Psoas muscle (tissue), 8 donors: Measurements from ENCODE around the gene GPR65. TPM values are rescaled to one million over a fixed set of nuclear protein-coding genes. Genes with fewer than 3 reads are reported as not detected.

Source experiments
- ATAC-seq, 4 donors: fragments of 200-7000 bp; cut with Tn5 transposase; one replicate each; pipeline ENCODE4 v1.9.1; 2020; ENCODE audit warnings: moderate library complexity in 3 of 4, mild to moderate bottlenecking in 2 of 4
- DNase-seq, 2 donors: peaks; one replicate each; pipeline ENCODE4 v3.0.0-alpha.2; 2020
- H3K27ac ChIP-seq: fragments of 200-600 bp; one replicate; pipeline ENCODE4 v1.8.0; 2022
- H3K27me3 ChIP-seq, 3 donors: fragments of 200-600 bp in 1 of 3; one replicate each; pipeline versions ENCODE4 v1.6.1 to v1.8.0; 2013 to 2022; ENCODE audit warnings: low read length in 2 of 3, mild to moderate bottlenecking in 2 of 3, moderate library complexity in 1 of 3; ENCODE audit not compliant: insufficient read depth in 3 of 3
- H3K36me3 ChIP-seq, 2 donors: fragments of 200-600 bp in 1 of 2; one replicate each; pipeline versions ENCODE4 v1.6.1 to v1.8.0; 2013 to 2022; ENCODE audit warnings: low read depth in 1 of 2, mild to moderate bottlenecking in 1 of 2, moderate library complexity in 1 of 2; ENCODE audit not compliant: insufficient read depth in 1 of 2
- H3K4me1 ChIP-seq: fragments of 200-600 bp; one replicate; pipeline ENCODE4 v1.8.0; 2022
- H3K4me3 ChIP-seq: fragments of 200-600 bp; one replicate; pipeline ENCODE4 v1.8.0; 2022; ENCODE audit warnings: mild to moderate bottlenecking
- H3K9me3 ChIP-seq: fragments of 200-600 bp; one replicate; pipeline ENCODE4 v1.8.0; 2022
- CTCF ChIP-seq: fragments of 200-600 bp; IDR thresholded peaks from one replicate; pipeline ENCODE4 v1.8.0; 2022; ENCODE audit warnings: antibody characterized with exemption
- WGBS, 3 donors: extraction: QIAGEN DNeasy Blood & Tissue Kit; methylation state at CpG; one replicate each; pipeline versions ENCODE4 v1.1.6 to v1.1.7; 2013; 5-methylcytosine and 5-hydroxymethylcytosine counted together
- intact Hi-C, 2 donors: fragments of 100-400 bp; cut with DNase I; formaldehyde crosslinking; loops; one replicate each; pipeline versions ENCODE4 v1.11.0 to v1.14.2; 2022
- polyA plus RNA-seq, 3 donors: library from polyadenylated mRNA; stranded (reverse); fragments of 200-250 nt; gene quantifications; one replicate each; pipeline ENCODE4 v1.2.3, GENCODE V29; 2013
- total RNA-seq, 4 donors: library from RNA; stranded (reverse); fragmentation: NEBNext Ultra II Directional in 2 of 4; extraction: Animal tissue kit (Norgen Biotek cat#: 25700) in 2 of 4; gene quantifications; one replicate each; pipeline versions ENCODE4 v1.2.1 to v1.2.4, GENCODE V29; 2021 to 2023
- donor health status: healthy with polysubstance abuse.
- donor health status: DM: no; HTN: no; CAD: no; lungs with moderate emphysema.
- donor health status: Bipolar disorder and iron deficiency.
- donor health status: healthy.
- donor health status: DM: yes; HTN: yes; CAD: no.
- donor health status: DM: no; HTN: no; CAD: no.
- donor health status: DM: no; HTN: no; CAD: no.
- donor health status: DM: yes; HTN: yes; CAD: no.

Gene GPR65
- total and polyA plus RNA-seq, 7 donors, result 0.06 to 0.34 (median 0.24) TPM

- no peaks in the 10 kb centered on the region for H3K36me3 ChIP-seq
- DNase-seq, result no peak
- 57 to 80% (median 60%) methylated on average over 4 of the region's 4 CpGs for WGBS, 3 donors
- no peaks in the 10 kb centered on the region for H3K27me3 ChIP-seq
- H3K27ac ChIP-seq, result no peak overlapping the region
- no peak for ATAC-seq
- H3K9me3 ChIP-seq, result no peaks in the 10 kb centered on the region
- intact Hi-C loops, result no loop called here
- TF ChIP-seq CTCF, result no peak
- H3K4me1 ChIP-seq, result no peaks in the 10 kb centered on the region
- H3K4me3 ChIP-seq, result no peak overlapping the region
These were observed 38.9 kb downstream of the GPR65 start for GRCh38 chr14:88043529-88044443.

- no peaks in the 10 kb centered on the region for H3K36me3 ChIP-seq
- intact Hi-C loops, result no loop called here
- H3K27me3 ChIP-seq, result no peaks in the 10 kb centered on the region
- H3K9me3 ChIP-seq, result no peaks in the 10 kb centered on the region
- DNase-seq (no peak), ATAC-seq (no peak)
- H3K27ac ChIP-seq, result no peak overlapping the region
- H3K4me3 ChIP-seq, result no peak overlapping the region
- TF ChIP-seq CTCF, result no peak
- H3K4me1 ChIP-seq, result no peaks in the 10 kb centered on the region
- 43 to 50% (median 47%) methylated on average over 1 of the region's 1 CpG for WGBS, 3 donors
These were observed 39.5 kb downstream of the GPR65 start for GRCh38 chr14:88044444-88044758.

DNA sequence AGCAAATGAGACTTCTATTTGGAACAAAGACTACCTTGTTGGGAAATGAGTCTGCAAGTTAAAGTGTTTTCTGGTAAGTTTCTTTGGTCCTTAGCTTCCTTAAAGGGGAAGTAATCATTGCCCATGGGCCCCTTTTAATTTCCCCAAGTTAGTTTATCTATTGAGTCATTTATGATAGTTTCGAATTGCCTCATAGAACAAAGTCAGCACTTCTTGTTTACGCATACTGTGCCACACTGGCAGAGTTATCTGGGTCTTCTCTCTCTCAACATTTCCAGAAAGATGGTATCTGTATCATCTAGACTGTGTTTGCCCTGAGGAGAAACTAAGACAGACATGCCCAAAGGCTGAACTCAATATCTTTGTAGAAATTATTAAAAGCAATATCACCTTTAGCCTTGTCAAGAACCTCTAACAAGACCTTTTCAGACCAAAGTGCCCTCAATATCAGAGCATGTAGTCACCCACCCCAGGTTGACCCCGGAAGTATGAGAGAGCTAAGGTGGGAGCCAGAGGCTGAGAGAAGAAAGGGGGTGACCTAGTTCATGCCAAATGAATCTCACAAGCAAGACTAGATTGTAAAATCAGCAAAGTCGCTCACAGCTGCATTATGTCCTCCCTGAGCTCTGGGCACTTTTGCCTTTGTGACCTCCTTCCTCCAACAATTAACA is 40.0 kb downstream of the GPR65 start:
- DNase-seq (no peak), ATAC-seq (no peak)
- no peak for TF ChIP-seq CTCF
- H3K27me3 ChIP-seq, result no peaks in the 10 kb centered on the region
- H3K27ac ChIP-seq, result no peak overlapping the region
- H3K4me3 ChIP-seq, result no peak overlapping the region
- 74 to 82% (median 81%) methylated on average over 4 of the region's 4 CpGs for WGBS, 3 donors
- H3K4me1 ChIP-seq, result no peaks in the 10 kb centered on the region
- H3K9me3 ChIP-seq, result no peaks in the 10 kb centered on the region
- intact Hi-C loops, result no loop called here
- no peaks in the 10 kb centered on the region for H3K36me3 ChIP-seq

GRCh38 chr14:88045705-88046104 is 40.8 kb downstream of the GPR65 start:
- intact Hi-C loops, result no loop called here
- no peak for TF ChIP-seq CTCF
- Histone ChIP-seq H3K27me3 (no peaks in the 10 kb centered on the region), H3K4me3 (no peak overlapping the region), H3K4me1 (no peaks in the 10 kb centered on the region), H3K36me3 (no peaks in the 10 kb centered on the region), H3K9me3 (no peaks in the 10 kb centered on the region), H3K27ac (no peak overlapping the region)
- ATAC-seq, result peak in 1 of 4 donors; percentile 44
- WGBS, 3 donors, result 78 to 80% (median 79%) methylated on average over 3 of the region's 3 CpGs
- peak in 1 of 2 donors; percentile 12 for DNase-seq
